GM12878 (cell line): ENCODE measurements around the gene PELI1. TPM values are rescaled to one million over a fixed set of nuclear protein-coding genes. Genes with fewer than 3 reads are reported as not detected.
"Not testable (repeated sequence)": the region's sequence is repeated elsewhere in the genome, so short reads cannot be mapped to it uniquely, and the experiment has no call there.

Experiments used
- ATAC-seq: fragments of 200-7000 bp; cut with Tn5 transposase; 3 replicates; pipeline ENCODE4 v1.9.1; 2020; ENCODE audit warnings: mild to moderate bottlenecking, moderate library complexity
- BruUV-seq: library from RNA; stranded (reverse); fragments of 400-500 nt; replicated peaks from 2 replicates; lab custom pipeline; 2021; lab: Mats Ljungman, UMichigan
- CTCF ChIA-PET: fragments of 300-600 bp; sonication (Branson Sonifier 250); formaldehyde crosslinking; extraction: SDS; loops from one replicate; lab custom pipeline; 2021; ENCODE audit warnings: inconsistent platforms; lab: Yijun Ruan, JAX
- POLR2A ChIA-PET: fragments of 350-600 bp; formaldehyde crosslinking; extraction: SDS; loops from one replicate; lab custom pipeline; 2021; ENCODE audit warnings: inconsistent platforms; lab: Charles Lee
- RAD21 ChIA-PET: fragments of 300-600 bp; sonication (Branson Sonifier 250); formaldehyde crosslinking; loops from one replicate; lab custom pipeline; 2023; ENCODE audit warnings: antibody characterized with exemption; ENCODE audit not compliant: unreplicated experiment; lab: Charles Lee
- SMC1A ChIA-PET: fragments of 300-600 bp; sonication (Branson Sonifier 250); formaldehyde crosslinking; loops from one replicate; lab custom pipeline; 2023; ENCODE audit not compliant: unreplicated experiment, uncharacterized antibody; lab: Charles Lee
- DNase-seq: peaks from one replicate; pipeline ENCODE4 v3.0.0-alpha.2; 2011; ENCODE audit warnings: low read depth, low spot score
- FAIRE-seq: peaks from 3 replicates; lab custom pipeline; 2011; peaks lifted over from hg19 to GRCh38; lab: Jason Lieb, UNC
- H2AFZ ChIP-seq: 2 replicates; pipeline ENCODE4 v1.6.0; 2011; ENCODE audit warnings: low read depth, low read length, control low read depth; ENCODE audit not compliant: control insufficient read depth
- H3K27ac ChIP-seq: 2 replicates; pipeline ENCODE4 v1.5.1; 2011; ENCODE audit warnings: control low read depth; ENCODE audit not compliant: control insufficient read depth, insufficient read depth
- H3K27me3 ChIP-seq, 2 experiments: replicated peaks in 1 of 2; 2 replicates each; pipeline versions ENCODE4 v1.6.0 to v1.6.1; 2011; ENCODE audit warnings: low read length in 1 of 2; ENCODE audit not compliant: control insufficient read depth in 2 of 2, insufficient read depth in 2 of 2
- H3K36me3 ChIP-seq, 2 experiments: 2 replicates each; pipeline ENCODE4 v1.5.1; 2011; ENCODE audit warnings: low read length in 1 of 2; ENCODE audit not compliant: control insufficient read depth in 2 of 2, insufficient read depth in 2 of 2
- H3K4me1 ChIP-seq: 2 replicates; pipeline ENCODE4 v1.6.1; 2011; ENCODE audit warnings: mild to moderate bottlenecking, low read length, moderate library complexity, mixed read lengths; ENCODE audit not compliant: control insufficient read depth, insufficient read depth
- H3K4me2 ChIP-seq: 2 replicates; pipeline ENCODE4 v1.6.0; 2011; ENCODE audit warnings: control low read depth; ENCODE audit not compliant: control insufficient read depth, insufficient read depth
- H3K4me3 ChIP-seq: fragments of 200-600 bp; sonication (generic); 2 replicates; pipeline ENCODE4 v1.5.1; 2016
- H3K79me2 ChIP-seq: 2 replicates; pipeline ENCODE4 v1.6.0; 2011; ENCODE audit warnings: low read length; ENCODE audit not compliant: control insufficient read depth, insufficient read depth
- H3K9ac ChIP-seq: 2 replicates; pipeline ENCODE4 v1.8.0; 2011; ENCODE audit warnings: low read length, control low read depth, mixed read lengths; ENCODE audit not compliant: control insufficient read depth, insufficient read depth
- H3K9me3 ChIP-seq: replicated peaks from 3 replicates; pipeline ENCODE4 v1.5.1; 2011; ENCODE audit warnings: mild to moderate bottlenecking, low read length; ENCODE audit not compliant: control insufficient read depth, insufficient read depth
- H4K20me1 ChIP-seq: 2 replicates; pipeline ENCODE4 v1.6.0; 2011; ENCODE audit not compliant: control insufficient read depth, insufficient read depth
- ATF7 ChIP-seq: fragments of 450-650 bp; IDR thresholded peaks from 2 replicates; pipeline ENCODE4 v1.6.1; 2016; ENCODE audit warnings: low read depth, mild to moderate bottlenecking
- CHD4 ChIP-seq: fragments of 200-600 bp; sonication (generic); IDR thresholded peaks from 2 replicates; pipeline ENCODE4 v1.6.1; 2016; ENCODE audit warnings: mild to moderate bottlenecking
- MTA2 ChIP-seq: fragments of 450-650 bp; IDR thresholded peaks from 2 replicates; pipeline ENCODE4 v1.6.1; 2016; ENCODE audit warnings: low read depth, mild to moderate bottlenecking, moderate library complexity
- RELA ChIP-seq: fragments of 450-650 bp; IDR thresholded peaks from 2 replicates; pipeline ENCODE4 v1.8.0; 2014; ENCODE audit warnings: borderline replicate concordance; ENCODE audit not compliant: partially characterized antibody
- ZBED1 ChIP-seq: IDR thresholded peaks from 2 replicates; pipeline ENCODE4 v1.6.1; 2016; ENCODE audit warnings: borderline replicate concordance
- WGBS: methylation state at CpG from one replicate; pipeline ENCODE4 v1.1.6; 2016; ENCODE audit warnings: low lambda C conversion rate; ENCODE audit not compliant: insufficient replicate concordance, insufficient coverage; ENCODE audit errors: missing lambda C conversion rate; 5-methylcytosine and 5-hydroxymethylcytosine counted together
- in situ Hi-C: fragments of 300-500 bp; cut with MboI; formaldehyde crosslinking; loops from 9 replicates; pipeline ENCODE4 v1.14.3; 2018; ENCODE audit warnings: mixed read lengths
- intact Hi-C: fragments of 100-400 bp; cut with micrococcal nuclease; formaldehyde crosslinking; loops from one replicate; pipeline ENCODE4 v1.14.2; 2022; ENCODE audit not compliant: unreplicated experiment
- polyA plus RNA-seq, 11 experiments: library from polyadenylated mRNA; depleted of rRNA in 4 of 11; unstranded in 6 of 11; stranded (reverse) in 5 of 11; fragments of >200 nt; fragmentation: Nextera tagmentation in 4 of 11; fragmentation: Illumina TruSeq in 1 of 11; extraction: Ambion mirVana in 4 of 11; extraction: Trizol in 1 of 11; gene quantifications; 1 replicate in 1 of 11; 2 replicates in 10 of 11; pipeline versions ENCODE4 v1.2.1 to v1.2.3, GENCODE V29; 2011 to 2016; ENCODE audit warnings: inconsistent platforms in 2 of 11, missing spikeins in 2 of 11, low read depth in 1 of 11
- total RNA-seq, 4 experiments: library from RNA; depleted of rRNA in 3 of 4; stranded (reverse); fragments of >200 nt in 3 of 4; fragmentation: Illumina TruSeq in 1 of 4; extraction: Trizol in 1 of 4; gene quantifications; 2 replicates each; pipeline versions ENCODE4 v1.2.1 to v1.2.3, GENCODE V29; 2013 to 2021
- TF ChIP-seq, protein P1 (sequence below): fragments of 450-650 bp; IDR thresholded peaks from 2 replicates; pipeline ENCODE4 v1.6.1; 2016; ENCODE audit warnings: mild to moderate bottlenecking
- TF ChIP-seq, protein P2 (sequence below): fragments of 450-650 bp; IDR thresholded peaks from 2 replicates; pipeline ENCODE4 v1.6.1; 2017; ENCODE audit warnings: mild to moderate bottlenecking, moderate library complexity
- TF ChIP-seq, protein P3 (sequence below): IDR thresholded peaks from 2 replicates; pipeline ENCODE4 v1.6.1; 2011; ENCODE audit warnings: low read depth, low read length, improper control_type of control experiment, borderline replicate concordance

The PELI1 gene
- total and polyA plus RNA-seq, 10 of the 15 experiments (the other 5 are each of a cell fraction or from before 2014, with no cell fraction given): 12.1 to 92.0 (median 39.8) TPM

DNA sequence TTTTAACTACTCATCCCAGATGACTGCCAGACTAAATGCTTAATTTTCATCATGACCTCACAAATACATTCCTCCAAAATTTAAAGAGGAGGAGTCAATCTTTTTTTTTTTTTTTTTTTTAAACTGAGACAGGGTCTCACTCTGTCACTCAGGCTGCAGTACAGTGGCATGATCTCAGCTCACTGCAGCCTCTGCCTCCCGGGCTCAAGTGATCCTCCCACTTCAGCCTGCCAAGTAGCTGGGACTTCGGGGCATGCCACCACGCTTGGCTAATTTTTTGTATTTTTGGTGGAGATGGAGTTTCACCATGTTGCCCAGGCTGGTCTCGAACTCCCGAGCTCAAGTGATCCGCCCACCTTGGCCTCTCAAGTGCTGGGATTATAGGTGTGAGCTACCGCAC, 41.5 kb downstream of the PELI1 start:
- intact Hi-C loops, H4K20me1 ChIP-seq, ATAC-seq, H3K9ac ChIP-seq, H2AFZ ChIP-seq, H3K9me3 ChIP-seq, H3K27me3 ChIP-seq, DNase-seq, FAIRE-seq, BruUV-seq, H3K4me3 ChIP-seq, in situ Hi-C loops: not testable (repeated sequence)
- peak overlapping the region; percentile 38 for H3K4me2 ChIP-seq
- ChIA-PET CTCF (interaction anchor here (1.2 to 2.1 kb wide), 5 partner anchors 25 to 215 kb away, joined by 3 to 5 read pairs (median 4); no protein-coding TSS in a partner anchor), POLR2A (interaction anchor here (1.5 to 4.3 kb wide), 4 partner anchors 12 to 22 kb away, joined by 3 to 17 read pairs (median 8); no protein-coding TSS in a partner anchor), SMC1A (interaction anchor here (0.9 to 19.8 kb wide), 13 partner anchors 8 to 226 kb away, joined by 3 to 495 read pairs (median 7); no protein-coding TSS in a partner anchor), RAD21 (interaction anchor here (1.1 to 9.2 kb wide), 9 partner anchors 9 to 225 kb away, joined by 3 to 101 read pairs (median 11); no protein-coding TSS in a partner anchor)
- H3K79me2 ChIP-seq: peaks cover 29% of the 10 kb centered on the region
- TF ChIP-seq, protein P1, sequence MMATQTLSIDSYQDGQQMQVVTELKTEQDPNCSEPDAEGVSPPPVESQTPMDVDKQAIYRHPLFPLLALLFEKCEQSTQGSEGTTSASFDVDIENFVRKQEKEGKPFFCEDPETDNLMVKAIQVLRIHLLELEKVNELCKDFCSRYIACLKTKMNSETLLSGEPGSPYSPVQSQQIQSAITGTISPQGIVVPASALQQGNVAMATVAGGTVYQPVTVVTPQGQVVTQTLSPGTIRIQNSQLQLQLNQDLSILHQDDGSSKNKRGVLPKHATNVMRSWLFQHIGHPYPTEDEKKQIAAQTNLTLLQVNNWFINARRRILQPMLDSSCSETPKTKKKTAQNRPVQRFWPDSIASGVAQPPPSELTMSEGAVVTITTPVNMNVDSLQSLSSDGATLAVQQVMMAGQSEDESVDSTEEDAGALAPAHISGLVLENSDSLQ: peak; percentile 46
- H3K36me3 ChIP-seq: peaks cover 10 to 46% of the 10 kb centered on the region in 2 experiments
- WGBS: 92% methylated on average over 7 of the region's 7 CpGs
- peak overlapping the region; percentile 80; the same call in 1 of the 2 replicates for H3K27ac ChIP-seq
- H3K4me1 ChIP-seq: peaks cover 46% of the 10 kb centered on the region

DNA sequence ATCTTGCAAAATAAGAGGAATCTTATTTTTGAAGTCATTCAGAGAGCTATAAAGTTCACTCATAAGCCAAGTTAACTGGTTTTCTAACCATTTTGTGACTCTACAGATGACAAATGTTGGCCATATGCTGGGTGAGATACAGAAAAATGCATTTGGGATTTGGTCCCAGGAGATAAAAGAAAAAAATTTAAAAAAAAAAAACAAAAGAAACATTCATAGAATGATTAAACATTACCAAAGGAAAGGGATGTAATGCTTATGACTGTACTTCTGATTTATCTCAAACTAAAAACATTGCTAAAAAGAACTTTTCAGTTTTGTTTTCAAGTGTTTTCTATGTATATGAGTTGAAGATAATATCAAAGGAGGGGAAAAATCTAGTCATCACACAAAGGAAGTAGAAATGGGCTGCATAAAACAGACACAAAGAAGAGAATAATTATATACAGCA, 43.1 kb downstream of the PELI1 start:
- SMC1A ChIA-PET: interaction anchor here (0.6 to 19.8 kb wide), 15 partner anchors 10 to 227 kb away, joined by 3 to 495 read pairs (median 5); no protein-coding TSS in a partner anchor
- Histone ChIP-seq H3K4me3 (peak overlapping the region; percentile 26; the same call in 1 of the 2 replicates), H4K20me1 (no peaks in the 10 kb centered on the region), H3K27ac (peak overlapping the region; percentile 80), H3K9ac (peak overlapping the region; percentile 37), H3K36me3 (peaks cover 12 to 35% of the 10 kb centered on the region in 2 experiments), H3K4me2 (peak overlapping the region; percentile 80), H3K9me3 (peaks cover 2% of the 10 kb centered on the region), H3K4me1 (peaks cover 46% of the 10 kb centered on the region), H3K79me2 (peaks cover 20% of the 10 kb centered on the region), H3K27me3 (no peaks in the 10 kb centered on the region), H2AFZ (no peak overlapping the region)
- DNase-seq (no peak), FAIRE-seq (no peak), ATAC-seq (peak; percentile 68)
- no TSS peak for BruUV-seq
- intact Hi-C loops: loop anchor here (1.0 to 2.0 kb wide), 2 partner anchors 112 to 226 kb away; no protein-coding TSS in a partner anchor
- POLR2A ChIA-PET: interaction anchor here (0.6 to 4.3 kb wide), 14 partner anchors 11 to 227 kb away, joined by 3 to 17 read pairs (median 4); no protein-coding TSS in a partner anchor
- CTCF ChIA-PET: interaction anchor here (0.6 to 3.9 kb wide), 11 partner anchors 23 to 678 kb away, joined by 3 to 19 read pairs (median 3); no protein-coding TSS in a partner anchor
- in situ Hi-C loops: no loop called here
- RAD21 ChIA-PET: interaction anchor here (0.7 to 9.2 kb wide), 16 partner anchors 10 to 356 kb away, joined by 3 to 101 read pairs (median 6); no protein-coding TSS in a partner anchor
- peak; percentile 55 for TF ChIP-seq ATF7
- peak; percentile 33 for TF ChIP-seq MTA2
- TF ChIP-seq RELA: no peak
- no peak for TF ChIP-seq ZBED1
- TF ChIP-seq, protein P2, sequence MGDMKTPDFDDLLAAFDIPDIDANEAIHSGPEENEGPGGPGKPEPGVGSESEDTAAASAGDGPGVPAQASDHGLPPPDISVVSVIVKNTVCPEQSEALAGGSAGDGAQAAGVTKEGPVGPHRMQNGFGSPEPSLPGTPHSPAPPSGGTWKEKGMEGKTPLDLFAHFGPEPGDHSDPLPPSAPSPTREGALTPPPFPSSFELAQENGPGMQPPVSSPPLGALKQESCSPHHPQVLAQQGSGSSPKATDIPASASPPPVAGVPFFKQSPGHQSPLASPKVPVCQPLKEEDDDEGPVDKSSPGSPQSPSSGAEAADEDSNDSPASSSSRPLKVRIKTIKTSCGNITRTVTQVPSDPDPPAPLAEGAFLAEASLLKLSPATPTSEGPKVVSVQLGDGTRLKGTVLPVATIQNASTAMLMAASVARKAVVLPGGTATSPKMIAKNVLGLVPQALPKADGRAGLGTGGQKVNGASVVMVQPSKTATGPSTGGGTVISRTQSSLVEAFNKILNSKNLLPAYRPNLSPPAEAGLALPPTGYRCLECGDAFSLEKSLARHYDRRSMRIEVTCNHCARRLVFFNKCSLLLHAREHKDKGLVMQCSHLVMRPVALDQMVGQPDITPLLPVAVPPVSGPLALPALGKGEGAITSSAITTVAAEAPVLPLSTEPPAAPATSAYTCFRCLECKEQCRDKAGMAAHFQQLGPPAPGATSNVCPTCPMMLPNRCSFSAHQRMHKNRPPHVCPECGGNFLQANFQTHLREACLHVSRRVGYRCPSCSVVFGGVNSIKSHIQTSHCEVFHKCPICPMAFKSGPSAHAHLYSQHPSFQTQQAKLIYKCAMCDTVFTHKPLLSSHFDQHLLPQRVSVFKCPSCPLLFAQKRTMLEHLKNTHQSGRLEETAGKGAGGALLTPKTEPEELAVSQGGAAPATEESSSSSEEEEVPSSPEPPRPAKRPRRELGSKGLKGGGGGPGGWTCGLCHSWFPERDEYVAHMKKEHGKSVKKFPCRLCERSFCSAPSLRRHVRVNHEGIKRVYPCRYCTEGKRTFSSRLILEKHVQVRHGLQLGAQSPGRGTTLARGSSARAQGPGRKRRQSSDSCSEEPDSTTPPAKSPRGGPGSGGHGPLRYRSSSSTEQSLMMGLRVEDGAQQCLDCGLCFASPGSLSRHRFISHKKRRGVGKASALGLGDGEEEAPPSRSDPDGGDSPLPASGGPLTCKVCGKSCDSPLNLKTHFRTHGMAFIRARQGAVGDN: no peak
- no peak for TF ChIP-seq CHD4
- TF ChIP-seq, protein P3, sequence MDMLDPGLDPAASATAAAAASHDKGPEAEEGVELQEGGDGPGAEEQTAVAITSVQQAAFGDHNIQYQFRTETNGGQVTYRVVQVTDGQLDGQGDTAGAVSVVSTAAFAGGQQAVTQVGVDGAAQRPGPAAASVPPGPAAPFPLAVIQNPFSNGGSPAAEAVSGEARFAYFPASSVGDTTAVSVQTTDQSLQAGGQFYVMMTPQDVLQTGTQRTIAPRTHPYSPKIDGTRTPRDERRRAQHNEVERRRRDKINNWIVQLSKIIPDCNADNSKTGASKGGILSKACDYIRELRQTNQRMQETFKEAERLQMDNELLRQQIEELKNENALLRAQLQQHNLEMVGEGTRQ: no peak
